RPMI8226 (cell line): ENCODE results near the gene FTL.

Experiments
- DNase-seq: peaks from one replicate; pipeline ENCODE4 v3.0.0-alpha.2; 2015

Gene FTL

GRCh38 chr19:48946463-48947257 is 18.4 kb upstream of the FTL start:
- DNase-seq, result no peak

GRCh38 chr19:48947258-48947542 is 17.9 kb upstream of the FTL start:
- no peak for DNase-seq

- DNase-seq, result no peak
These were observed 14.9 kb upstream of the FTL start for GRCh38 chr19:48950159-48950558.

- no peak for DNase-seq
These were observed 14.1 kb upstream of the FTL start for GRCh38 chr19:48950830-48951519.

GRCh38 chr19:48953141-48953540 is 12.0 kb upstream of the FTL start:
- DNase-seq, result no peak

- no peak for DNase-seq
These were observed 11.0 kb upstream of the FTL start for GRCh38 chr19:48953990-48954594.

- DNase-seq, result peak; percentile 95
These were observed 10.4 kb upstream of the FTL start, which contains the start of gene BAX for GRCh38 chr19:48954595-48955307. Gene BAX (plus strand): TSS chr19:48954875. CDS start chr19:48954929, 54 bp downstream.

GRCh38 chr19:48955308-48955958 is 9.7 kb upstream of the FTL start:
- DNase-seq, result no peak

- DNase-seq, result no peak
These were observed 7.1 kb upstream of the FTL start for GRCh38 chr19:48958006-48958405.

GRCh38 chr19:48959341-48960239 is 5.5 kb upstream of the FTL start:
- DNase-seq, result no peak

- no peak for DNase-seq
These were observed 4.0 kb upstream of the FTL start for GRCh38 chr19:48961051-48961649.

GRCh38 chr19:48961673-48962028 is 3.5 kb upstream of the FTL start:
- no peak for DNase-seq

- DNase-seq, result peak; percentile 83
These were observed 2.9 kb upstream of the FTL start for GRCh38 chr19:48962029-48962848.

GRCh38 chr19:48962849-48963165 is 2.3 kb upstream of the FTL start:
- no peak for DNase-seq

- DNase-seq, result peak; percentile 71
These were observed 1.5 kb upstream of the FTL start for GRCh38 chr19:48963371-48964204.

GRCh38 chr19:48964205-48965039 is 687 bp upstream of the FTL start:
- no peak for DNase-seq

- peak; percentile 87 for DNase-seq
These were observed 864 bp downstream of the FTL start for GRCh38 chr19:48965806-48966540.
